Measurements from ENCODE around the gene COPE. TPM values are rescaled to one million over a fixed set of nuclear protein-coding genes. Genes with fewer than 3 reads are reported as not detected.
A peak's percentile ranks its signal among the peaks of the same experiment; 100 is the strongest.

The COPE gene
- total RNA-seq, 1 donor from 2014 or later, result 231 TPM

DNA sequence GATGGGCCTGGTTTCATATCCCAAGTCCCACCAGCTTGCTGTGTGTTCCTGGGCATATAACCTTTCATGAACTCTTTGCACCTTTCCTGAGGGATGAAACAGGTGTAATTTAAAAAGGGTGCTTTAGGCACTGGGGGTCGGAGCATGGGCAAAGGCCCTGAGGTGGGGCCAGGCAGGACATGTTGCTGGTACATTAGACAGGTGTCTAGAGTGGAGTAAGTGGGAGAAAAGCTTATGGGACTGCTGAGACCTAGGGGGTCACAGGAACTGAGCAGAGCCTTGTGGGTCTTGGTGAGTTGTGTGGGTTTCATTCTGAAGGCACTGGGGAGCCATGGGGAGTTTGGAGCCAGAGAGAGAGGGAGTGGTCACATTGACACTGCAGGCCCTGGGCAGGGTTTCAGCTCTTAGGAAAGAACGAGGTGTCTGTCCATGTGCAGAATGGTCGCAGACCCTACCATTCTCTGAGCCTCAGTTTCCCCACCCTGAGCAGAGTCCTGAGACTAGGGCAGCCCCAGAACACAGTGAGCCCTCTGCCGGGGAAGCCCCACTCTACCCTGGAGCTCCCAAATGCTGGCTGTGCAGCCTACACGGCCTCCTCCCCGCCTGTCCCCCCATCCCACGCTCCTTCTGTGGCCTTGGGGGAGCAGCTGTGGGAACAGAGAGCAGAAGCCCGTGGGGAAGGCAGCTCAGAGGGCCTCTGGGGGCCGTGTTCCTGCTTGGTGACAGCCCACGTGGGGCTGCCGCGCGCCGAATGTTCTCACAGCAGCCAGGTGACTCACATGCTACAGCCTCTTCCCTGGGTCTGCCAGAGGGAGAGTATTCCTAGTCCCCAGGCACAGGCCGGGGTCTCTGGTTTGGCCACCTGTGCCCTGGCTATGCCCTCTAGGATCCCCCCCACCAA is 29.1 kb upstream of the COPE start:
- no peak overlapping the region for H3K4me3 Mint-ChIP-seq
- intact Hi-C loops (cut with micrococcal nuclease), result no loop called here
- no peak for DNase-seq
- H3K9me3 Mint-ChIP-seq, result no peaks in the 10 kb centered on the region
- no peak overlapping the region for H3K27ac Mint-ChIP-seq
- H3K4me1 Mint-ChIP-seq, result no peaks in the 10 kb centered on the region
- no peaks in the 10 kb centered on the region for H3K36me3 Mint-ChIP-seq (ENCODE audit: low read depth)
- peaks cover 3% of the 10 kb centered on the region for H3K27me3 Mint-ChIP-seq

DNA sequence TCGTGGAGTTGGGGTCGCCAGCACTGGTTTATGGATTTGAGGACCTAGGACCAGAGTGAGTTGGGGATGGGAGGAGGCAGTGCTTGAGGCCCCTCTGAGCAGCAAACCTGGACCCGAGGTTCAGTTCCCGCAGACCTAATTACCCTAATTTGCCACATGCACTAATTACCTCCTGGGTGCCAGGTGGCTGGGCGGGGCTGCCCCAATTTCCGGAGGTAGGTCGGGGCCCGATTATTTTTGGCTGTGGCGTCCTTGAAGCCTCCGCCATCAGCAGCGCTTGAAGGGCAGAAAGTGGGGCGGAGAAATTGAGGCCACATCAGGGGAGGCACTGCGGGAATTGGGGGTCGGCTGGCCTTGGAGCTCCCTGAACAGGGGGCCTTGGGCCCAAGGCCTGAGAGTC is 27.7 kb upstream of the COPE start:
- Mint-ChIP-seq H3K36me3 (ENCODE audit: low read depth) (no peaks in the 10 kb centered on the region), H3K4me1 (peaks cover 2% of the 10 kb centered on the region), H3K4me3 (no peak overlapping the region), H3K27me3 (peaks cover 13% of the 10 kb centered on the region), H3K27ac (no peak overlapping the region), H3K9me3 (no peaks in the 10 kb centered on the region)
- intact Hi-C loops (cut with micrococcal nuclease), result no loop called here
- no peak for DNase-seq

GRCh38 chr19:18946335-18946734 is 27.1 kb upstream of the COPE start:
- DNase-seq, result no peak
- no peaks in the 10 kb centered on the region for H3K36me3 Mint-ChIP-seq (ENCODE audit: low read depth)
- peaks cover 2% of the 10 kb centered on the region for H3K4me1 Mint-ChIP-seq
- no peak overlapping the region for H3K4me3 Mint-ChIP-seq
- H3K27me3 Mint-ChIP-seq, result peaks cover 19% of the 10 kb centered on the region
- no peak overlapping the region for H3K27ac Mint-ChIP-seq
- intact Hi-C loops (cut with micrococcal nuclease), result no loop called here
- H3K9me3 Mint-ChIP-seq, result no peaks in the 10 kb centered on the region

DNA sequence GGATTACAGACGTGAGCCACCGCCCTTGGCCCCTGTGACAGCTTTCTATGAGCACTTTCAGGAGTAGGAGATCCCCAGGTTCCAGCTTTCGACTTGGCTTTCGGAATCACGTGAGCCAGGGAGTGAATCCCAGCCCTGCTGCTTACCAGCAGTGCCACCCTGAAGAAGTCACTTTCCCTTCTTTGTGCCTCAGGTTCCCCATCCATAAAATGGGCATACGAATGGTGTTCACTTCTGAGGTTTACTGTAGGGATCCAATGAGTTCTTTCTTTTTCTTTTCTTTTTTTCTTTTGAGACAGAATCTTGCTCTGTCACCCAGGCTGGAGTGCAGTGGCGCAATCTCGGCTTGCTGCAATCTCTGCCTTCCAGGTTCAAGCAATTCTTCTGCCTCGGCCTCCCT is 26.1 kb upstream of the COPE start:
- DNase-seq, result no peak
- peaks cover 4% of the 10 kb centered on the region for H3K4me1 Mint-ChIP-seq
- peaks cover 23% of the 10 kb centered on the region for H3K27me3 Mint-ChIP-seq
- H3K36me3 Mint-ChIP-seq (ENCODE audit: low read depth), result no peaks in the 10 kb centered on the region
- no peak overlapping the region for H3K4me3 Mint-ChIP-seq
- no peak overlapping the region for H3K27ac Mint-ChIP-seq
- no peaks in the 10 kb centered on the region for H3K9me3 Mint-ChIP-seq
- intact Hi-C loops (cut with micrococcal nuclease), result no loop called here

DNA sequence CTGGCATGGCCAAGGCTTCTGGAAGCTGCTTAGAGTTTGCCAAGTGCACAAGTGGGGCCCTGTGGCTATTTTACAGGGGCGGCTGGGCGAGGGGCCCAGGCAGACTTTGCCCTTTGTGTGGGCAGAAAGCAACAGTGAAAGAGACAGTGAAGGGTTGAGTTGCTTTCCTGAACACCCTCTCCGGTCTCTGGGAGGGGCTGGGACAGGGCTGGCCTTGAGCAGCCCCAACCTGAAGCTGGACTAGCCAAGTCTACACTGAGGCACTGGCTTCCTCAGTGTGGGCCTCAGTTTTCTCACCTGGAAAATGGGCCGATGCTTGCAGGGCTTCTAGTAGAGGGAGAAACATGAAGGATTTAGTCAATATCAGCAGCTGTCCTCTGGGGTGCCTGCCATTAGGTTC is 24.3 kb upstream of the COPE start:
- Mint-ChIP-seq H3K27ac (no peak overlapping the region), H3K9me3 (no peaks in the 10 kb centered on the region)
- intact Hi-C loops (cut with micrococcal nuclease), result no loop called here

GRCh38 chr19:18942692-18943091 is 23.5 kb upstream of the COPE start:
- H3K4me3 Mint-ChIP-seq, result peak overlapping the region; percentile 15
- no peak overlapping the region for H3K27ac Mint-ChIP-seq
- H3K36me3 Mint-ChIP-seq (ENCODE audit: low read depth), result no peaks in the 10 kb centered on the region
- intact Hi-C loops (cut with micrococcal nuclease), result no loop called here
- peaks cover 38% of the 10 kb centered on the region for H3K27me3 Mint-ChIP-seq
- DNase-seq, result no peak
- H3K9me3 Mint-ChIP-seq, result no peaks in the 10 kb centered on the region
- H3K4me1 Mint-ChIP-seq, result peaks cover 7% of the 10 kb centered on the region

More for the DNA sequence above, 24.3 kb upstream of the COPE start:
- no peak for DNase-seq
- Mint-ChIP-seq H3K4me1 (peaks cover 7% of the 10 kb centered on the region), H3K36me3 (ENCODE audit: low read depth) (no peaks in the 10 kb centered on the region), H3K4me3 (no peak overlapping the region), H3K27me3 (peaks cover 36% of the 10 kb centered on the region)

DNA sequence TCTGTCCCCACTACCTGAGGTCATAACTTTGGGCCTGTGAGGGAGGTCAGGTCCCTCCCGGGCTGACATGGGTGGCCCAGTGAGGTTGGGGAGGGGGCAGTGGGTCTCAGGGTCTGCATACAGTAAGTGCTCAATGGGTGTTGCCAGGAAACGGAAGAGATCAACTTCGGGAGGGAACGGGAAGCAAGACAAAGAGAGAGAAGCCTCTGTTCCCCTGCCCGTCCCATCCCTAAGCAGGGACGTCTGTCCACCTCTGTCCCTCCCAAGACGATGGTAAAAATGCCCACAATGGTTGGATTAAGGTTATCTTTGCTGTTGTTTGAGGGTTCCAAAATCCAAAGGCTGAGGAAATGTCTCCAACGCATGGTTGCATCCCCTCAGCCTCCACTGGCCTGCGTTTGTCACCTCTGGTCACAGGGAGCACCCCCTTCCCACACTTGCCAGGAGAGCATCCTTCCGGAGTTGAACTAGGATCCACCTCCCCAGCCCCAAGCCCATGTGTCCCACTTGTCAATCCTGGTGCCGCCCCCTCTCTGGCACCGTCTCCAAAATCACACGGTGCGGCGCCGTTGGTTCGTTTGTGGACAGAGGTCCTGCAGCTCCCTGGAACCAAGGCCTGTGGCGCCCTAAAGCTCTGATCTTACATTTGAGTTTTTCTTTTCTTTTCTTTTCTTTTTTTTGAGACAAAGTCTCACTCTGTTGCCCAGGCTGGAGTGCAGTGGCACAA is 22.6 kb upstream of the COPE start:
- intact Hi-C loops (cut with micrococcal nuclease), result no loop called here
- H3K36me3 Mint-ChIP-seq (ENCODE audit: low read depth), result no peaks in the 10 kb centered on the region
- no peak overlapping the region for H3K27ac Mint-ChIP-seq
- no peaks in the 10 kb centered on the region for H3K9me3 Mint-ChIP-seq
- H3K4me1 Mint-ChIP-seq, result peaks cover 7% of the 10 kb centered on the region
- peaks cover 40% of the 10 kb centered on the region for H3K27me3 Mint-ChIP-seq
- H3K4me3 Mint-ChIP-seq, result peak overlapping the region; percentile 15
- DNase-seq, result no peak

DNA sequence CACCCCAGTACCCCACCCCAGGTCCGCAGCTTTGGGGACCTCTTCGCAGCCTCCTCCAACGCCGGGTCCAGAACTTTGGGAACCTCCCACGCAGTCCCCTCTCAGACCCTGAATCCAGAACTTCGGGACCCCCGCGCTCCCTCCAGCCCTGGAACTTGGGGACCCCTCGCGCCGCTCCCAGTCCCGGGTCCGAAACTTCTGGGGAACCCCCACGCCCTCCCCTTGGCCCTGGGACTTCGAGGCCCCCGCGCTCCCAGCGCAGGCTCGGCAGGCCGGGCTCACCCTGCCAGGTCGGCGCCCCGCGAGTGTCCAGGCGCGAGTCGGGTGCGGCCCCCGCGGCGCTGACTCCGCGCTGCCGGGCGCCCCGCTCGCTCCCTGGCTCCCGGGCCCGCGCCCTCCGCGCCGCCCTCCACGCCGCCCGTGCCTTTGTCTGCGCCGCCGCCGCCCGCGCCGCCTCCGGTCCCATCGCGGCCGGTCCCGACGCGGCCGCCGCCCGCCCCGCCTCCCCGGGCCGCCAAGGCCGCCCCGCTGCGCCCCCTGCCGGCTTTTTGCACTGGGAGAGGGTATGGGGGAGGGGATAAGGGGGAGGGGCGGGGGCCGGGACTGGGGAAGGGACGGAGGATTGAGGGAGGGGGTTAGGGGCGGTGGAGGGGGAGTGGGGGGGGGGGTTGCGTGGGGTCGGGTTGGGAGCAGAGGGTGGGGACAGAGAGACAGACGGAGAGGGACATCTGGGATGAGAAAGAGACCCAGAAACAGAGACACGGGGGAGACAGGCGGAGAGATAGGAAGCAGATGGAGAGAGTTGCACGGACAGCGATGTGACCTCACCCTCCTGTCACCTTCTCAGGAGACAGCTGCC is 21.8 kb upstream of the COPE start, which contains the start of gene HOMER3:
TSS of gene HOMER3 (minus strand) at position 449 of the 859 bp plus-strand sequence. CDS start 2,235 bp downstream, outside the sequence.
- intact Hi-C loops (cut with micrococcal nuclease), result no loop called here
- Mint-ChIP-seq H3K27ac (no peak within 1 kb of the TSS), H3K4me3 (peak within 1 kb of the TSS; percentile 69), H3K27me3 (peaks cover 37% of the 10 kb centered on the region), H3K4me1 (peaks cover 7% of the 10 kb centered on the region), H3K36me3 (ENCODE audit: low read depth) (no peaks in the 10 kb centered on the region), H3K9me3 (no peaks in the 10 kb centered on the region)
- peak; percentile 93 for DNase-seq

- no peak for DNase-seq
- Mint-ChIP-seq H3K27ac (peak overlapping the region; percentile 57), H3K4me3 (peak overlapping the region; percentile 69), H3K9me3 (no peaks in the 10 kb centered on the region), H3K27me3 (peaks cover 37% of the 10 kb centered on the region), H3K36me3 (ENCODE audit: low read depth) (no peaks in the 10 kb centered on the region), H3K4me1 (peaks cover 7% of the 10 kb centered on the region)
- intact Hi-C loops (cut with micrococcal nuclease), result no loop called here
Measured at GRCh38 chr19:18939922-18940768, 21.0 kb upstream of the COPE start.

DNA sequence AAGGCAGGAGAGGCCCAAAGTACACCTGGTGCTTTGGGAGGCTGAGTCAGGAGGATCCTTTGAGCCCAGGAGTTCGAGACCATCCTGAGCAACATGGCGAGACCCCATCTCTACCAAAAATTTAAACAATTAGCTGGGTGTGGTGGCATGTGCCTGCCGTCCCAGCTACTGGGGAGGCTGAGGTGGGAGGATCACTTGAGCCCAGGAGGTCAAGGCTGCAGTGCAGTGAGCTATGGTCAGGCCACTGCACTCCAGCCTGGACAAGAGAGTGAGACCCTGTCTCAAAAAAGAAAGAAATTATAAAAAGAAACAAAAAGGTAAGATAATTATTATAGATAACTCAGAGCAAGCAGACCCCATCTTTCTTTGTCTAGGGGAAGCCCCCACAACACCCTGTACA is 20.0 kb upstream of the COPE start:
- Mint-ChIP-seq H3K27me3 (peaks cover 39% of the 10 kb centered on the region), H3K4me3 (no peak overlapping the region), H3K4me1 (peaks cover 7% of the 10 kb centered on the region), H3K9me3 (no peaks in the 10 kb centered on the region), H3K36me3 (ENCODE audit: low read depth) (no peaks in the 10 kb centered on the region), H3K27ac (no peak overlapping the region)
- no peak for DNase-seq
- intact Hi-C loops (cut with micrococcal nuclease), result no loop called here

DNA sequence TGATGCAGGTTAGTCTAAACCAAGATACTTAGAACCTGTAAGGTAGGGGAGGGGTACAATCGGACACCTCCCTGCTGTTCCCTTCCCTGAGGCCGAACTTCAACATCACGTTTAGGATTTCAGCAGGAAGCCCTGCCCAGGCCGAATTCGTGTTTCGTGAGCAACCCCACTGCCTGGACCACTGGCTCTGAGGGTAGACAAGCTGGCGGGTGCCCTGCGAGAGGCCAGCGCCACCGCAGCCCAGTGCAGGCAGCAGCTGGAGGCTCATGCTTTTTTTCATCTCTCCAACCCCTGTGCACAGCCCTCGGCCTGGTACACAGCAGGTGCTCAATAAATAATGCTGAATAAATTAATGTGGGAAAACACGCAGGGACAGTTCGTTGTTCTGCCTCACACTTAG is 14.1 kb upstream of the COPE start:
- H3K9me3 Mint-ChIP-seq, result no peaks in the 10 kb centered on the region
- peaks cover 5% of the 10 kb centered on the region for H3K4me1 Mint-ChIP-seq

DNA sequence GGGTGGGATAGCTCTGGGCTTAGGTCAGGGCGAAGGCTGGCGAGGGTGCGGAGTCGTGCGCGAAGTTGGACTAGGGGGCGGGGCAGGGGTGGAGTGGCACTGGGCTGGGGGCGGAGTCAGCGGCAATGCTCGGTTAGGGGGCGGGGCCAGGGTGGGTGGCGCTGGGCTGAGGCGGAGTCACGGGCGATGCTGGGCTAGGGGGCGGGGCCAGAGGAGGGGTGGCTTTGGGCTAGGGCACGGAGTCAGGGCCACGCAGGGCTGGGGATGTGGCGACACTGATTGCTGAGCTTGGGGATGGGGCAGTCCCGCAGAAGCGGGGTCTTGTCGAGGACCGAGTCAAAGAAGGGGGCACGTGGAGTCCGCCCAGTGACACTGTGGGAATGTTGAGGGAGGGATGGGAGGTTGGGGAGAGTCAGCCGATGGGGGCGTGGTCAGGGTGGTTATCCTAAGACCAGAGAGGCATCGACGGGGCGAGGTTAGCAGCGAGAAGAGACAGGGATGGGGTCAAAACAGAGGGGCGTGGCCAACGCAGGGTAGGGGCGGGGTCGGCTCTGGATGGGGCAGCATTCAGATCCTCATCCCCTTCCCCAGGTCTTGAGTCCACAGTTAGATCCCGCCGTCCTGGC is 13.1 kb upstream of the COPE start:
- intact Hi-C loops (cut with micrococcal nuclease), result loop anchor here (1.0 kb wide), 2 partner anchors 13 to 296 kb away; partner anchors contain the start of genes COPE and DDX49
- Mint-ChIP-seq H3K9me3 (no peaks in the 10 kb centered on the region), H3K27me3 (peaks cover 13% of the 10 kb centered on the region), H3K4me3 (peak overlapping the region; percentile 85), H3K27ac (peak overlapping the region; percentile 64), H3K4me1 (peaks cover 5% of the 10 kb centered on the region), H3K36me3 (ENCODE audit: low read depth) (peaks cover under 1% of the 10 kb centered on the region)
- peak; percentile 92 for DNase-seq

More for the DNA sequence above, 14.1 kb upstream of the COPE start:
- H3K36me3 Mint-ChIP-seq (ENCODE audit: low read depth), result no peaks in the 10 kb centered on the region
- no peak overlapping the region for H3K27ac Mint-ChIP-seq
- DNase-seq, result no peak
- peak overlapping the region; percentile 7 for H3K4me3 Mint-ChIP-seq
- intact Hi-C loops (cut with micrococcal nuclease), result no loop called here
- H3K27me3 Mint-ChIP-seq, result peaks cover 17% of the 10 kb centered on the region
